GM12874 (cell line): ENCODE results near the gene EHD2.

Experiments
- CTCF ChIP-seq: IDR thresholded peaks from 2 replicates; pipeline ENCODE4 v1.5.1; 2011; ENCODE audit warnings: low read depth, mild to moderate bottlenecking, control low read depth, low read length, moderate library complexity; ENCODE audit not compliant: insufficient read depth

EHD2 gene

GRCh38 chr19:47723581-47723940 is 10.3 kb downstream of the EHD2 start:
- no peak for TF ChIP-seq CTCF

GRCh38 chr19:47725759-47726401 is 12.7 kb downstream of the EHD2 start:
- TF ChIP-seq CTCF: no peak

- no peak for TF ChIP-seq CTCF
These were observed 13.2 kb downstream of the EHD2 start for GRCh38 chr19:47726467-47726866.

GRCh38 chr19:47729468-47729798 is 16.2 kb downstream of the EHD2 start:
- no peak for TF ChIP-seq CTCF

DNA sequence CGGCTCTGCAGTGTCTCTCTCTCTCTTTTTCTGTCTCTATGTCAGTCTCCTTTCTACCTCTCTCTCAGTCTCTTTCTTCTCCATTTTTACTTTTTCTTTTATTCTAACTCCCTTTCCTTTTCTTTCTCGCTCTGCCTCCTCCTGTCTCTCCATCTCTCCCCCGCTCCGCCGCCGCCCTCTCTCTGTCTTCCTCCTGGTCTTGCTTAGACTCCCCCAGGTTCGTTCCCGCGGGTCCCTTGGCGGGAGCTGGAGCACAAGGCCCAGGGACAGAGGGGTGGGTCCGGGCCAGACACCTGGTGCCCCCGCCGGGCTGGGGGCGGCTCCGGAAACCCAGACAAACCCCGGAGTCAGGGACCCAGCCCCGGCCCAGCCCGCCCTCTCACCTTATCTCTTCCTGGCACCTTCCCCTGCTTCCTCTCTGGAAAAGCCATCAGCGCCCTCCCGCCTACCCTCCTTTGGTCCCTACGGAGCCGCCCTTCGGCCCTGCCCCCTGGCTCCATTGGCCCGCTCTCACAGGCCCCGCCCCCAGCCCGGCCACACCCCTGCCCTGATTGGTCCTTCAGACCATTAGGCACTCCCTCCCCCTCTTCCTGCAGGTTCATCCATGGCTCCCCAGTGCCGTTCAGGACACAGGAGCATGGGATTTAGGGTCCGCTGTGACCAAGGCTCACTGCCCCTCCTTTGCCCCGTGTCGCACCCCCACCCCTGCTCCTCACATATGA is 16.7 kb downstream of the EHD2 start:
- no peak for TF ChIP-seq CTCF

- no peak for TF ChIP-seq CTCF
These were observed 17.3 kb downstream of the EHD2 start for GRCh38 chr19:47730521-47730889.

GRCh38 chr19:47730910-47731309 is 17.7 kb downstream of the EHD2 start:
- TF ChIP-seq CTCF: no peak
